A204.1 (cell line): ENCODE measurements around the gene XXYLT1.
A peak's percentile ranks its signal among the peaks of the same experiment; 100 is the strongest.

Experiments
- FAIRE-seq: peaks from 2 replicates; lab custom pipeline; 2012; peaks lifted over from hg19 to GRCh38; lab: Jason Lieb, UNC

The XXYLT1 gene

GRCh38 chr3:195250473-195251251 lies 20.3 kb downstream of the XXYLT1 start:
- FAIRE-seq: no peak

- FAIRE-seq: no peak
These were observed 21.0 kb downstream of the XXYLT1 start for GRCh38 chr3:195249858-195250464.

GRCh38 chr3:195249057-195249770 lies 21.7 kb downstream of the XXYLT1 start:
- FAIRE-seq: no peak

GRCh38 chr3:195248281-195248680 lies 22.7 kb downstream of the XXYLT1 start:
- FAIRE-seq: no peak

GRCh38 chr3:195247863-195248189 lies 23.1 kb downstream of the XXYLT1 start:
- FAIRE-seq: no peak

- FAIRE-seq: no peak
These were observed 23.7 kb downstream of the XXYLT1 start for GRCh38 chr3:195247086-195247862.

- FAIRE-seq: no peak
These were observed 24.4 kb downstream of the XXYLT1 start for GRCh38 chr3:195246581-195246995.

- no peak for FAIRE-seq
These were observed 25.4 kb downstream of the XXYLT1 start for GRCh38 chr3:195245531-195245951.

GRCh38 chr3:195241592-195242355 lies 29.2 kb downstream of the XXYLT1 start:
- no peak for FAIRE-seq

- FAIRE-seq: no peak
These were observed 30.0 kb downstream of the XXYLT1 start for GRCh38 chr3:195240939-195241338.

- no peak for FAIRE-seq
These were observed 30.7 kb downstream of the XXYLT1 start for GRCh38 chr3:195240171-195240701.

- FAIRE-seq: no peak
These were observed 31.8 kb downstream of the XXYLT1 start for GRCh38 chr3:195239121-195239520.

- FAIRE-seq: no peak
These were observed 32.3 kb downstream of the XXYLT1 start for GRCh38 chr3:195238586-195239118.

- no peak for FAIRE-seq
These were observed 32.8 kb downstream of the XXYLT1 start for GRCh38 chr3:195238081-195238571.

- no peak for FAIRE-seq
These were observed 34.0 kb downstream of the XXYLT1 start for GRCh38 chr3:195236801-195237570.

GRCh38 chr3:195236076-195236798 lies 34.7 kb downstream of the XXYLT1 start:
- no peak for FAIRE-seq

- no peak for FAIRE-seq
These were observed 40.7 kb downstream of the XXYLT1 start for GRCh38 chr3:195230244-195230643.

GRCh38 chr3:195228886-195229285 lies 42.1 kb downstream of the XXYLT1 start:
- FAIRE-seq: peak; percentile 53

- FAIRE-seq: no peak
These were observed 43.1 kb downstream of the XXYLT1 start for GRCh38 chr3:195227871-195228270.
